Astrocyte of the cerebellum (primary cell): ENCODE data around the gene CNN3.

Experiments
- DNase-seq: peaks from one replicate; pipeline ENCODE4 v3.0.0-alpha.2; 2011; ENCODE audit warnings: low read depth
- H3K4me3 ChIP-seq: 2 replicates; pipeline ENCODE4 v1.5.1; 2011; ENCODE audit warnings: mild to moderate bottlenecking, low read depth, low read length, moderate library complexity
- in situ Hi-C: cut with HindIII; loops from 2 replicates; pipeline ENCODE4 v1.10.0; 2017; ENCODE audit warnings: low sequenced_read_pairs
- TF ChIP-seq, protein P1 (sequence below): IDR thresholded peaks from 2 replicates; pipeline ENCODE4 v1.5.1; 2012; ENCODE audit warnings: low read length, low read depth, moderate library complexity, mild to moderate bottlenecking; ENCODE audit errors: missing control alignments

The CNN3 gene

DNA sequence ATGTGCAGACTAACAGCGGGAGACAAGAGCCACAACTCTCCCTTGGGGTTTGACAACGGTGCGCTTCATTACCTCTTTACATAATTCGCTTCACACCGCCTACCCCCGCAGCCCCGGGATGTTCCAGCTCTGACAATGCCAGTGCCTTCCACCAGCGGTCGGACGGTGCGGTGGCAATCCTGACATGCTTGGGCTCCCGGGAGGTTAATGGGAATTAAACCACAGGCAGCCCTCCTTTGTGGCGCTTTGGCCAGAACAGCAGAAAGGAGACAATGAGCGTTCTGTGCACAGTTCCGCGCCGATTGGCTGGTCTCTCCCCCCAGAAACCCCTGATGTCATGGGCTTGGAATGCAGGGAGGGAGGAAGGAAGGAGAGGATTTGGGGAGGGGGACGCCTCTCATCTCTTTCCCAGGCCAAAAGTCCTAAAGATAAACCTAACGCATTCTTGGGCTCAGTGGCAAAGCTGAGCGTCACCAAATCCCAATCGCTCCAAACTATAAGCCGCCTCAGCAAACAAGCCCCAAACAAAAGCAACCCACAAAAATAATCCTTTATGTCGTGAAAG lies 1.3 kb downstream of the CNN3 start:
- peak overlapping the region; percentile 96 for H3K4me3 ChIP-seq
- TF ChIP-seq, protein P1, sequence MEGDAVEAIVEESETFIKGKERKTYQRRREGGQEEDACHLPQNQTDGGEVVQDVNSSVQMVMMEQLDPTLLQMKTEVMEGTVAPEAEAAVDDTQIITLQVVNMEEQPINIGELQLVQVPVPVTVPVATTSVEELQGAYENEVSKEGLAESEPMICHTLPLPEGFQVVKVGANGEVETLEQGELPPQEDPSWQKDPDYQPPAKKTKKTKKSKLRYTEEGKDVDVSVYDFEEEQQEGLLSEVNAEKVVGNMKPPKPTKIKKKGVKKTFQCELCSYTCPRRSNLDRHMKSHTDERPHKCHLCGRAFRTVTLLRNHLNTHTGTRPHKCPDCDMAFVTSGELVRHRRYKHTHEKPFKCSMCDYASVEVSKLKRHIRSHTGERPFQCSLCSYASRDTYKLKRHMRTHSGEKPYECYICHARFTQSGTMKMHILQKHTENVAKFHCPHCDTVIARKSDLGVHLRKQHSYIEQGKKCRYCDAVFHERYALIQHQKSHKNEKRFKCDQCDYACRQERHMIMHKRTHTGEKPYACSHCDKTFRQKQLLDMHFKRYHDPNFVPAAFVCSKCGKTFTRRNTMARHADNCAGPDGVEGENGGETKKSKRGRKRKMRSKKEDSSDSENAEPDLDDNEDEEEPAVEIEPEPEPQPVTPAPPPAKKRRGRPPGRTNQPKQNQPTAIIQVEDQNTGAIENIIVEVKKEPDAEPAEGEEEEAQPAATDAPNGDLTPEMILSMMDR, result peak; percentile 25
- peak; percentile 98 for DNase-seq
- in situ Hi-C loops, result no loop called here

DNA sequence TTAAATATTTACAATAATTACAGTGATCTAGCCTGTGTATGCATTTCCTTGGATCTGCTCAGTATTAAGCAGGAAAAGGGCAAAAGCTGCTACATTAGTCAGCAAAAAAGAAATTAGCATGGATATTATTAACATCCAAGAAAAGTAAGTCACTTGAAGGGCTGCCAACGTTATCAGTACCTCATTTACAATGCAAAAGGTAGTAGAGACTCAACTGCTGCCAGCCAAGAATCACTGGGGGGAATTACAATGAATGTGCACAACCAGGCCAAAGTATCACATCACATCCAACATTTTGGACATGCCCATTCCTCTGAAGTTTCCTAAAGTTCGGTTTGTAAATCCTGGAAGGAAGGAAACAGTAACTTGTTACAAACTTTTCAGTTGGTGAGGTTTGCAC lies 1.9 kb downstream of the CNN3 start:
- H3K4me3 ChIP-seq, result peak overlapping the region; percentile 96
- peak; percentile 70 for DNase-seq
- in situ Hi-C loops, result no loop called here
- TF ChIP-seq, protein P1, result no peak

DNA sequence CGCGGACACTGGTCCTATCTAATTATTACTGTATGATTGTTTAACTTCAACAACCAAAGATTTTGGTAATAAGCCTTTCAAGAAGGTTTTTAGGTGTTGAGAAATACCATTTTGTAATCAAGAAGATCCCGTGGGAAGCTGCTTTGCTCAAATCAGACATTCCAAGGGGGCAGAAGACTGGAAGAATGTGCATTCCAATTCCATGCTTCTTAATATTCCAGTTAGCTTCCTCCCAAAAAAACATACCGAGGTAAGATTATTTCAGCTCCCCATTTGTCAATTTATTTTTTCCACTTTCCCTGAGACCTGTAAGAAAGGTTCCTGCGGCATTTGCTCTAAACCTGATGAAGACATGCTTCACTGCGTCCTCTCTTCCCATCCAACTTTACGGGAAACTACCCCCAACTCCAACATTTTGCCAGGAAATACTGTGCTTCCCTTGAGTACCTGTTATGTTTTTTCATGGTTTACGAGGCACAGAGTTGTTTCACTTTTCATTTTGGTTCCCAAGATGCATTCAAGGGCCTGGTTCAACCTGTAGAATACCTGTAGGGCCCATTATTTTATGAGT lies 4.1 kb downstream of the CNN3 start:
- peak; percentile 68 for DNase-seq
- in situ Hi-C loops, result loop anchor here (25.0 kb wide), 2 partner anchors 114 to 314 kb away; partner anchors contain the start of gene RWDD3
- H3K4me3 ChIP-seq, result peak overlapping the region; percentile 96
- TF ChIP-seq, protein P1, result no peak

DNA sequence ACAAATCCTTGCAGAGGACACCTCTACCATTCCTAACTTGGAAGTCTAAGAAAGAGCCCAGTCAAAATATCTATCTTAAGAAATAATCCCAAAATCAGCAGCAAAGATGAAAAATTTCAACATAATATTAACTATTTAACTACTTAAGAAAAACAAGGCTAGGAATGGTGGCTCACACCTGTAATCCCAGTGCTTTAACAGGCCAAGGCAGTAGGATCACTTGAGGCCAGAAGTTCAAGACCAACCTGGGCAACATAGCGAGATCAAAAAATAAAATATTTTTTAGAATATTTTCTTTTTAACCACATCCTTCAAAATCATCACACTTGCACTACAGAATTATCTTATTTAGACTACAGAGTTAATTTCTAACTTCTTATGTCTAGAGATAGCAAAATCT lies 4.9 kb downstream of the CNN3 start:
- in situ Hi-C loops, result loop anchor here (25.0 kb wide), 2 partner anchors 115 to 315 kb away; partner anchors contain the start of gene RWDD3

DNA sequence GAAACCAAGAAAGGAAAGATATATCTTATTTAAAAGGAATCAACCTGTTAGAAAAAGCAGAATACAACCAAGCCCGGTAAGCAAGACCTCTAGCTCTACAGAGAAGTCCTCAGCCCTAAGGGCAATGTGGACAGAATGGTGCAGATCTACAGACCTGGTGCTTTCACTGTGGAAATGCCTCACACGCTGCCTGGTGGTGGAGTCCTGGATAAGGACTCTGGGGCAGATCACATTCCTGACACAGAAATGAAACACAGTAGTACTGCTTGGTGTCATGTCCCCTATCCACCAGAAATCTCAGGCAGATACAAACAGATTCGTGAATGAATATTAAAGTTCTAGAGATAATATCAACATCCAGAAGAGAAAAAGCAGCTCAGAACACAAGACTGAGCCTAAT lies 6.8 kb downstream of the CNN3 start:
- TF ChIP-seq, protein P1, result no peak
- H3K4me3 ChIP-seq, result peak overlapping the region; percentile 4
- no peak for DNase-seq
- in situ Hi-C loops, result loop anchor here (25.0 kb wide), 2 partner anchors 117 to 317 kb away; partner anchors contain the start of gene RWDD3

More for the DNA sequence above, 4.9 kb downstream of the CNN3 start:
- peak overlapping the region; percentile 11 for H3K4me3 ChIP-seq
- TF ChIP-seq, protein P1, result no peak
- no peak for DNase-seq

DNA sequence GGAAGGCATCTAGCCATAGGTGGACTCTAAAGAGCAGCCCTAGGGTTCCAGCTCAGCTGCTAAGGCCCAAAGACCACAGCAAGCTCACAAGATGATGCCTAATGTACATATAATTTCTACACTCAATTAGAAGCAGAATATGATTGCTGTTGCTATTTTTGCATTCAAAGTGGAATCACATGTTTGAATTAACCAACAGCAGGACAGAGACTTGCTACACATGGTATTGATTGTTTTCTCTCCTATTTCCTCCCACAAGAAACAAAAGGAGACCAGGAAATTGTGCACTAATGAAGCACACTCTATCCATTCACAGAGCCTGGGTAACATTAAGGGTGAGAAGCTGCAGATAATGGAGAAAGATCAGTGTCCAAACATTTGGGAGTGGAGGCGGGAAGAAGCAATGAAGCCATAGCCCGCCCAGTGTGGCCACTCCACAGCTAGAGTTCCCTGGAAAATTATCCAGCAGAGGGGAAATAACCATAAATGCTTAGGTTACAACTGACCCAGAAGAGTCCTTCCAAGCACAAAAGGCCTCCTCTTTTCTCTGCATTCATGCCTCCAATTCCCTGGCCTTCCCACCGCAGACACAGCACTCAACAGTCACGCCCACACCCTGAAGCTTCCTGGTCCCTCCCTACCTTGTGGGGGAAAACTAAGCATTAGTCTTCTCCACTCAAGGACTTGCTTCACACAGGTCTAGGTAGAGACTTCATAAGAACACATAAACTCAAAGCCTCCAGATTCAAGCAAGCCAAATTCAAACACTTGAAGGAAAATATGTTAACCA lies 7.5 kb downstream of the CNN3 start:
- TF ChIP-seq, protein P1, result no peak
- no peak for DNase-seq
- H3K4me3 ChIP-seq, result peak overlapping the region; percentile 9
- in situ Hi-C loops, result loop anchor here (25.0 kb wide), 2 partner anchors 118 to 318 kb away; partner anchors contain the start of gene RWDD3
